IPS-18a (cell line): ENCODE measurements around the gene MORC2.

Experiments
- H3K27ac ChIP-seq: one replicate; pipeline ENCODE4 v1.5.1; 2013; ENCODE audit warnings: low read length
- H3K27me3 ChIP-seq: one replicate; pipeline ENCODE4 v1.6.1; 2013; ENCODE audit warnings: mild to moderate bottlenecking, low read length; ENCODE audit not compliant: control insufficient read depth, insufficient read depth
- H3K36me3 ChIP-seq: one replicate; pipeline ENCODE4 v1.6.1; 2013; ENCODE audit warnings: low read depth, low read length; ENCODE audit not compliant: control insufficient read depth
- H3K4me1 ChIP-seq: one replicate; pipeline ENCODE4 v1.6.1; 2013; ENCODE audit warnings: low read depth, low read length; ENCODE audit not compliant: control insufficient read depth
- H3K4me3 ChIP-seq: one replicate; pipeline ENCODE4 v1.5.1; 2013; ENCODE audit warnings: low read length
- H3K9ac ChIP-seq: one replicate; pipeline ENCODE4 v1.6.1; 2013; ENCODE audit warnings: mild to moderate bottlenecking, low read length, moderate library complexity
- H3K9me3 ChIP-seq: one replicate; pipeline ENCODE4 v1.6.1; 2013; ENCODE audit warnings: low read depth, low read length; ENCODE audit not compliant: control insufficient read depth

MORC2 gene

GRCh38 chr22:30968015-30968923 lies at the start of gene MORC2:
TSS of gene MORC2 (minus strand) at chr22:30968774. CDS start at chr22:30967889, 885 bp downstream.
- peak within 1 kb of the TSS; percentile 19 for H3K27ac ChIP-seq
- peaks cover 26% of the 10 kb centered on the region for H3K4me1 ChIP-seq
- H3K36me3 ChIP-seq: peaks cover 25% of the 10 kb centered on the region
- H3K27me3 ChIP-seq: no peaks in the 10 kb centered on the region
- no peaks in the 10 kb centered on the region for H3K9me3 ChIP-seq
- peak within 1 kb of the TSS; percentile 94 for H3K4me3 ChIP-seq
- H3K9ac ChIP-seq: peak within 1 kb of the TSS; percentile 85

- H3K9ac ChIP-seq: no peak overlapping the region
- no peak overlapping the region for H3K4me3 ChIP-seq
- no peaks in the 10 kb centered on the region for H3K27me3 ChIP-seq
- no peak overlapping the region for H3K27ac ChIP-seq
- no peaks in the 10 kb centered on the region for H3K9me3 ChIP-seq
- H3K4me1 ChIP-seq: no peaks in the 10 kb centered on the region
- H3K36me3 ChIP-seq: no peaks in the 10 kb centered on the region
These were observed 37.0 kb upstream of the MORC2 start for GRCh38 chr22:31005535-31005934.

- H3K27ac ChIP-seq: no peak overlapping the region
- H3K36me3 ChIP-seq: no peaks in the 10 kb centered on the region
- H3K4me1 ChIP-seq: no peaks in the 10 kb centered on the region
- no peak overlapping the region for H3K9ac ChIP-seq
- H3K27me3 ChIP-seq: no peaks in the 10 kb centered on the region
- H3K4me3 ChIP-seq: no peak overlapping the region
- no peaks in the 10 kb centered on the region for H3K9me3 ChIP-seq
These were observed 32.7 kb upstream of the MORC2 start for GRCh38 chr22:31001124-31001770.

- Histone ChIP-seq H3K9ac (no peak overlapping the region), H3K36me3 (no peaks in the 10 kb centered on the region), H3K9me3 (no peaks in the 10 kb centered on the region), H3K27ac (no peak overlapping the region), H3K27me3 (no peaks in the 10 kb centered on the region), H3K4me3 (no peak overlapping the region), H3K4me1 (no peaks in the 10 kb centered on the region)
These were observed 29.8 kb upstream of the MORC2 start for GRCh38 chr22:30998329-30998728.

GRCh38 chr22:30996462-30996861 lies 27.9 kb upstream of the MORC2 start:
- H3K27me3 ChIP-seq: no peaks in the 10 kb centered on the region
- H3K27ac ChIP-seq: no peak overlapping the region
- H3K4me1 ChIP-seq: no peaks in the 10 kb centered on the region
- H3K9ac ChIP-seq: no peak overlapping the region
- H3K4me3 ChIP-seq: no peak overlapping the region
- no peaks in the 10 kb centered on the region for H3K9me3 ChIP-seq
- no peaks in the 10 kb centered on the region for H3K36me3 ChIP-seq

- Histone ChIP-seq H3K4me3 (no peak overlapping the region), H3K36me3 (no peaks in the 10 kb centered on the region), H3K27ac (no peak overlapping the region), H3K9ac (no peak overlapping the region), H3K27me3 (no peaks in the 10 kb centered on the region), H3K4me1 (no peaks in the 10 kb centered on the region), H3K9me3 (no peaks in the 10 kb centered on the region)
These were observed 26.4 kb upstream of the MORC2 start for GRCh38 chr22:30994960-30995359.

GRCh38 chr22:30992565-30992964 lies 24.0 kb upstream of the MORC2 start:
- no peaks in the 10 kb centered on the region for H3K9me3 ChIP-seq
- no peaks in the 10 kb centered on the region for H3K4me1 ChIP-seq
- H3K36me3 ChIP-seq: no peaks in the 10 kb centered on the region
- no peak overlapping the region for H3K27ac ChIP-seq
- H3K4me3 ChIP-seq: no peak overlapping the region
- H3K27me3 ChIP-seq: no peaks in the 10 kb centered on the region
- no peak overlapping the region for H3K9ac ChIP-seq

- Histone ChIP-seq H3K9ac (no peak overlapping the region), H3K27ac (no peak overlapping the region), H3K9me3 (no peaks in the 10 kb centered on the region), H3K27me3 (no peaks in the 10 kb centered on the region), H3K36me3 (no peaks in the 10 kb centered on the region), H3K4me1 (no peaks in the 10 kb centered on the region), H3K4me3 (no peak overlapping the region)
These were observed 22.1 kb upstream of the MORC2 start for GRCh38 chr22:30990690-30991089.

GRCh38 chr22:30989474-30989873 lies 20.9 kb upstream of the MORC2 start:
- Histone ChIP-seq H3K9ac (no peak overlapping the region), H3K27ac (no peak overlapping the region), H3K4me1 (no peaks in the 10 kb centered on the region), H3K36me3 (no peaks in the 10 kb centered on the region), H3K9me3 (no peaks in the 10 kb centered on the region), H3K4me3 (no peak overlapping the region), H3K27me3 (no peaks in the 10 kb centered on the region)

- H3K4me3 ChIP-seq: no peak overlapping the region
- H3K9me3 ChIP-seq: no peaks in the 10 kb centered on the region
- no peaks in the 10 kb centered on the region for H3K4me1 ChIP-seq
- H3K27ac ChIP-seq: no peak overlapping the region
- no peak overlapping the region for H3K9ac ChIP-seq
- no peaks in the 10 kb centered on the region for H3K36me3 ChIP-seq
- no peaks in the 10 kb centered on the region for H3K27me3 ChIP-seq
These were observed 17.1 kb upstream of the MORC2 start for GRCh38 chr22:30985561-30986208.

GRCh38 chr22:30984317-30984716 lies 15.7 kb upstream of the MORC2 start:
- Histone ChIP-seq H3K9ac (no peak overlapping the region), H3K4me1 (no peaks in the 10 kb centered on the region), H3K4me3 (no peak overlapping the region), H3K36me3 (no peaks in the 10 kb centered on the region), H3K27me3 (no peaks in the 10 kb centered on the region), H3K9me3 (no peaks in the 10 kb centered on the region), H3K27ac (no peak overlapping the region)
